HFF-Myc (cell line): ENCODE data around the gene SS18.

Experiments used
- DNase-seq: peaks from one replicate; pipeline ENCODE4 v3.0.0-alpha.2; 2011; ENCODE audit warnings: low read depth; ENCODE audit errors: extremely low read depth
- H3K4me3 ChIP-seq: replicated peaks from 2 replicates; pipeline ENCODE4 v1.5.1; 2011; ENCODE audit warnings: low read depth, mild to moderate bottlenecking, control low read depth, low read length
- CTCF ChIP-seq: IDR thresholded peaks from 2 replicates; pipeline ENCODE4 v1.5.1; 2012; ENCODE audit warnings: mild to moderate bottlenecking, low read depth, low read length, control low read depth; ENCODE audit errors: missing control alignments

The SS18 gene

GRCh38 chr18:26089293-26090129 is 902 bp downstream of the SS18 start:
- DNase-seq = no peak
- no peak for TF ChIP-seq CTCF
- peak overlapping the region; percentile 88 for H3K4me3 ChIP-seq

- H3K4me3 ChIP-seq = peak overlapping the region; percentile 88
- no peak for DNase-seq
- no peak for TF ChIP-seq CTCF
Observed at GRCh38 chr18:26088487-26088886, 1.9 kb downstream of the SS18 start.

GRCh38 chr18:26086959-26087358 is 3.5 kb downstream of the SS18 start:
- DNase-seq = no peak
- no peak for TF ChIP-seq CTCF
- H3K4me3 ChIP-seq = no peak overlapping the region

- no peak overlapping the region for H3K4me3 ChIP-seq
- no peak for TF ChIP-seq CTCF
- DNase-seq = no peak
Observed at GRCh38 chr18:26085056-26085455, 5.4 kb downstream of the SS18 start.

- H3K4me3 ChIP-seq = no peak overlapping the region
- no peak for DNase-seq
- TF ChIP-seq CTCF = no peak
Observed at GRCh38 chr18:26083099-26083498, 7.3 kb downstream of the SS18 start.

- no peak overlapping the region for H3K4me3 ChIP-seq
- no peak for TF ChIP-seq CTCF
- DNase-seq = no peak
Observed at GRCh38 chr18:26082475-26082874, 7.9 kb downstream of the SS18 start.
